Measurements from ENCODE around the gene ENKUR.
"Not testable (repeated sequence)": the region's sequence is repeated elsewhere in the genome, so short reads cannot be mapped to it uniquely, and the experiment has no call there.

ENKUR gene

DNA sequence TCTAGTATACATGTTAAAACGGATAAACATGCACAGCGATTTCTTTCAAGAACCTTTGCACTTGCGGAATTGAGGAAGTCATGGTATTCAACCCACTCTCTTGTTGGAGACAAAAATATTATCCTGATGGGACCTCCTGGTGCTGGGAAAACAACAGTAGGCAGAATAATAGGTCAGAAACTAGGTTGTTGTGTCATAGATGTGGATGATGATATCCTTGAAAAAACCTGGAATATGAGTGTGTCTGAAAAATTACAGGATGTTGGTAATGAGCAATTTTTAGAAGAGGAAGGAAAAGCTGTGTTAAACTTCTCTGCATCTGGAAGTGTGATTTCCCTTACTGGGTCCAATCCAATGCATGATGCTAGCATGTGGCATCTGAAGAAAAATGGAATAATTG, 7.3 kb upstream of the ENKUR start:
- DNase-seq (ENCODE audit: low read depth in 2 of 2) = no peak

DNA sequence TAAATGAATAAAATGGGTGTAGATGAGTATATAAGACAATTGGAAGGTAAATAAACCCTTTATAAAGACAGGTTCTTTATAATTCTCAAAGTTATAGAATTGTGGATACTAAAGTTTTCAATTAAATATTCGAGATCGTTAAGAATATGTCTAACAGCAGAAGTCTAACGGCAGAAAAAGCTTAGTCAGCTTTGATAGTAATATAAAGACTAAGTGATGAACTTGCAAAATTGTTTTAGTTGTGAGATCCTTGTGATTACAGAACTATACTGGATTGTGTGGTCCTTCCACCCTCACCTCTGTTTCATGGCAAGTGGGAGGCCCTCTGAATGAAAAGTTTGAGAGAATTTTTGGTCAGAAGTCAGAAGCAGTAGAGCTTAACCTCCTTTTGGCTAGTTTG, 2.7 kb upstream of the ENKUR start:
- DNase-seq (ENCODE audit: low read depth in 2 of 2) = no peak

DNA sequence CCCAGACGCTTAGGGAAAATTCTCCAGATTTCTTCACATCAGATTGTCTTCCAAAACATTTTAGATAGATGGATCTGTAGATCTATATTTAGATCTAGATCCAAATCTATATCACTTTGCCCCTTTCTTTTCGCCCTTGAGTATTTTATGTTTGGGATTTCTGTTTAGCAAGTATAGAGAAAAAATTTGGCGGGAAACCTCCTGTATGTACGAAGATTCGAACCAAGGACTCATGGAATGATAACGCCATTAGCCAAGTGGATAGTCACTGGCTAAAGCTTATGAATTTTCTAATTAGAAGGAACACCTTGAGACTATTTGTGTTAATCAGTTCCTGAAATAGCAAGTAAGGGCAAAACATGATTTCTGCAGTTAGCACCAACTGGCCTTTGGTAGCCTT, 1.7 kb upstream of the ENKUR start:
- no peak for DNase-seq (ENCODE audit: low read depth in 2 of 2)

DNA sequence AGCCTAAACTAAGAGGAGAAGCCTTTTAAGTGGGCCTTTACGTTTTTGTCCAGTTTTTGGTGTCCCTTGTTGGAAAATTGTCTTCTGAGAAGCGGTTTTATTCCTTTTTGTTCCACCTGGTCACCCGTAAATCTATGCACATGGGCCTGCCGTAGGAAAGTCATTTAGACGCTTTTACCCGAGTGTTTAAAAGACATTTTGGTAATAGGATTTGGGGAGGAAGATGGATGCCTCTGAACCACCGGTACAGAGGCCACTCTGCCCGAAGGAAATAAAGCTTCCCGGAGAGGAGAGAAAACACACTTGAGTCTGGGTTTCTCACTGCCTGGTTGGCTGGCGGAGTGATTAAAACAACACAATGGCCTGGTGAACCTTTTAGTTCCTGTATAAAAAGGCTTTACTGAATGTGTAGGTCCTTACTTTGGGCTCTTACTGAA, 1.2 kb upstream of the ENKUR start:
- peak in 1 of 2 donors; percentile 1 for DNase-seq (ENCODE audit: low read depth in 2 of 2)

DNA sequence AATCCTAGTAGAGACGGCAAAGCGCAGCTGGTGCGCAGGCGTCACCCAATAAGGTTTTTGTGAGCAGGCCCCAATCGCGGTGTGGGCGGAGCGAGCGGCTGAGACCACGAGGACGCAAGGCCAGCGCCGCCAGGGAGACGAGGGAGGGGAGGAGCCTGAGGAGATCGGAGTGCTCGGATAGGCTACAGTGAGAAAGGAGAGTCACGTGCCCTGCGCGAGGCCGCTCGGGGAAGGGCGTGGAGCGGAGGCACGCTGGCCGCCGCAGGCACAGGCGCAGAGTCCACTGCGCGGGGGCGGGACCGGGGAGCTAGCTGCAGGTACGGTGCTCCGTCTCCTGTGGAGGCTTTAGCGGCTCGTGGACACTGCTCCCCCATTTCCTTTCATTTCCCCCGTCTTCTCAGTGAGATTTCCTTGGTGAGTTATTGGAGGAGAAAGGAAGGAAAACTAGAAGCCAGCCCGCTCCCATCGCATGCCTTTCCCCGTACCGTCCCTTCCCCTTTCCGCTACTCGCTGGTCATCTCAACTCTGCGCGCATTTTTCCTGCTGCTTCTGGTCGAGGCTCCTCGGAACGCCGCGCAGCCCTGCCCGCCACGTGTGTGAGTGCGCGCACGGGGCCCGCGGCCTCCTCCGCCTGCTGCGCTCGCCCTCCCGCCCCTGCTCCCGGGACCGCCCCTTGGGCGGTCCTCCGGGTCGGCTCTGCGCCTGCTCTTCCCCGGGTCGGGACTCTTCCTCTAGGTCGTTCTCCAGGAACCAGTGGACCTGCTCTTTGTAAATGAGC, 607 bp upstream of the ENKUR start, which contains the start of gene THNSL1:
TSS of gene THNSL1 (plus strand) at position 237 of the 778 bp plus-strand sequence. CDS start 6,612 bp downstream, outside the sequence.
- DNase-seq (ENCODE audit: low read depth in 2 of 2) = peak; percentile 91 to 97

DNA sequence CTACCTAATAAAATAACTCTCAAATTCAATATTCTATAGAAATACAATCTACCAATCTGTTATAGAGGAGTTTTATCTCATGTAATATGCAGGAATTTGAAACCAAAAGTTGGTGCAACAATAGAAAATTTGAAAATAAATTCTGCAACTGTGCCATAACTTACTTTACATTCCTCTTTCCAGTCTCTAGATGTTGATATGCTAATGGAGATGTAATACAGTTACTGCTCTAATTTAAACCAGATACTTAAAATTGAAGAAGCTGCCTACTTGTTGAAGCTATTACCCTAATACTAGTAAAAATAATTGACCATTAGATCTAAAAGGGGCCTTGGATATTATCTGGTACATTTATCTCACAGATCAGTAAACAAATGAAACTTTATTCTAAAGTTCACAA, 1.4 kb downstream of the ENKUR start:
- no peak for DNase-seq (ENCODE audit: low read depth in 2 of 2)

DNA sequence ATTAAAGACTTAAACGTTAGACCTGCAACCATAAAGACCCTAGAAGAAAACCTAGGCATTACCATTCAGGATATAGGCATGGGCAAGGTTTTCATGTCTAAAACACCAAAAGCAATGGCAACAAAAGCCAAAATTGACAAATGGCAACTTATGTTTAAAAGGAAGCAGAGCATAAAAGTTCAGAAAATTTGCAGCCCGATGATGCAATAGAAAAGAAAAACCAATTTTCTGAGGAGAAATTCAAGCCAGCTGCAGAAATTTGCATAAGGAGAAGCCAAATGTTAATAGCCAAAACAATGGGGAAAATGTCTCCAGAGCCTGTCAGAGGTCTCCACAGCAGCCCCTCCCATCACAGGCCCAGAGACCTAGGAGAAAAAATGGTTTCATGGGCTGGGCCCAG, 4.4 kb downstream of the ENKUR start:
- not testable (repeated sequence) for DNase-seq (ENCODE audit: low read depth in 2 of 2)

DNA sequence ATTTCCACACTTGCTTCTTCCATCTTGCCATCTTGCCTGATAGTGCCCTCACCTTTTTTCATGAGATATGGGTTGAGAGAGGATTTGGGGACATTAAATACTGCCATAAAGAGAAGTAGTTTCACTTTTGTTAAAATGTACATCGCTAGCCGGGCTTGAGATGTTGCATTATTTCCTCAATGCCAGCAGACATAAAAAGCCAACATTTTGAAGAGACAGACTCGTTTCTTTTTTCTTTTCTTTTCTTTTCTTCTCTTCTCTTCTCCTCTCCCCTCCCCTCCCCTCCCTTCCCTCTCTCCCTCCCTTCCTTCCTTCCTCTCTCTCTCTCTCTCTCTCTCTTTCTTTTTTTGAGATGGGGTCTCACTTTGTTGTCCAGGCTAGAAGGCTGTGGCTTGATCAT, 17.9 kb downstream of the ENKUR start:
- no peak for DNase-seq (ENCODE audit: low read depth in 2 of 2)

DNA sequence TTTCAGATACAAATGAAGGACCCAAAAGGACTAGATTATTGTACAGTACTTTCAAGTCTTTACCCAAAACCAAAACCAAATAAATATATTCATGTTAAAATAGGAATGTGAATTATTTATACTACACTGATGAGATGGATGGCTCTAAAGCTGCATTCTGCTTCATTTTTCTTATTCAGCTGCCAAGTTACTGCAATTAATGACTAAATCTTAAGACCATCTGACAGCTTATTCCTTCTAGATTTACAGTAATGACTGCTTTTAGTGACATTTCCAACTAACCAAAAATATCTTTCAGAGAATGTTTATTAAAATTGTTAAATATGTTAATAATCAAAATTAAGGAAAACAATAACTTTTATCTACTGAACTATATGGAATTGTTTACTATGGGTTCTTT, 20.9 kb downstream of the ENKUR start:
- DNase-seq (ENCODE audit: low read depth in 2 of 2) = no peak

DNA sequence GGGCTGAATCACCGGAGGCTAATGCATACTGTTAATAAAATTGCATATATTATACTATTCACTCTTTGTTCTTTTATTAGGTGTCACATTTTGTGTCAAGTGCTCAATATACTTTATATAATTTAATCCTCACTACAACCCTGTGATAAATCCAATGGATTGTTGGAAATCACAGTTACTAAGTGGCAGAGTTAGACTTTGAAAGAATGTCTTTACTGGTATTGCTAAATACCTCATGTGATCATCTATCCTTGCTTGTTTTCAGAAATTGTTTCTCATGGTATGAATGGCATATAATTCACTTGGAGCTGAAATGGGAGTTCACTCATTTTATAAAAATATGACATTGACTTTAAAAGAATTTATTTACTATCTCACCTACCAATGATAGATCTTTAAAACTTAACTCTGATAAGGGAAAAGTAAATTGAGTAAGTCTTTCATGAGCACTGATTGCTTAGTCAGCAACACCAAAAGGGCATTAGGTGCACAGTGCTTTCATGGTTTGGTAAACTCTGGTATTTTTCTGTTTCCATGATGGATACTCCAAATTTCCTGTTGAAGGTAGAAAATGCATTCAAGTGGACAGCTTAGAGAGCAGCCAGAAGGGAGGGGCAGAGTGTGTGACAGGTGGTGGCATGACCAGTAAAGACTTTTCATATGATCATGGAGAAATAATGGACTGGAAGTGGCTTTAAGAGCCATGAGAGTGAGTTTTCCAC, 22.6 kb downstream of the ENKUR start:
- no peak for DNase-seq (ENCODE audit: low read depth in 2 of 2)

DNA sequence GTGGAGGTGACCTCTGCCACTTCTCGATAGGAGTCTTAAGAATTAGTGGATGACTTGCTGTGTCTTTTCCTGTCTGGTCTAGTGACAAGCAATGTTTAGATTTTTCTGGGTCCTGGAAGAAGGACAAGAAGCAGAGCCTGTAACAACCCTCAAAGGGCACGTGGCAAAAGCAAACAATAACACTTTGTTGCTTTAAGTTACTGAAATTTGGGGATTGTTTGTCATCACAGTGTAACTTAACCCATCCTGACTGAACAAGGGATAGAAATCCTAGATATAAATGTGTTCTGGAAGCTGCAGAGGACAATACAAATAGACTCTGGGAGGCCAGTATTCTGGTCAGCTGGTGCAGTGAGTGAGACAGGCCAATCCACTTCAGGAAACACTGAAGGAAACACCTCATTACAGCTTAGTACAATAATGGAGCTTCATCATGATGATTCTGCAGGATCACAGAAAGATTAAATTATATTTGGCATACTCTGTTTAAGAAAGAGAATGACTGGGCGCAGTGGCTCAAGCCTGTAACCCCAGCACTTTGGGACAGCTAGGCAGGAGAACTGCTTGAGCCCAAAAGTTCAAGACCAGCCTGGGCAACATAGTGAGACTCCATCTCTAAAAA, 23.3 kb downstream of the ENKUR start:
- DNase-seq (ENCODE audit: low read depth in 2 of 2) = no peak

DNA sequence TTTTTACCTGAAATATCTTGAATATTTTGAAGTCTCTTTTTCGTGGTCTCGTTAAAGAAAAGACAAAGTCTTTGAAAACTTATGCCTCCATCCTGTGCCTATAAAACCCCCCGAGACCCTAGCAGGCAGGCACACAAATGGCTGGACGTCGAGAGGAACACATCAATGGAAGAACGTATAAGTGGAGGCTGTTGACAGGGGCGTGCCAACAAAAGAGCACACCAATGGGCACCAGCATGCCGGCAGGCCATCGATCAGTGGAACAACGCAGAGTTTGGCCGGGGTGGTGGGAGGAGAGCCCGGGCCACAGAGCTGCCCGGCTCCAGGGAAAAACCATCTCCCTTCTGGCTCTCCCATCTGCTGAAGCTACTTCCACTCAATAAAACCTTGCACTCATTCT, 24.7 kb downstream of the ENKUR start:
- DNase-seq (ENCODE audit: low read depth in 2 of 2) = no peak

DNA sequence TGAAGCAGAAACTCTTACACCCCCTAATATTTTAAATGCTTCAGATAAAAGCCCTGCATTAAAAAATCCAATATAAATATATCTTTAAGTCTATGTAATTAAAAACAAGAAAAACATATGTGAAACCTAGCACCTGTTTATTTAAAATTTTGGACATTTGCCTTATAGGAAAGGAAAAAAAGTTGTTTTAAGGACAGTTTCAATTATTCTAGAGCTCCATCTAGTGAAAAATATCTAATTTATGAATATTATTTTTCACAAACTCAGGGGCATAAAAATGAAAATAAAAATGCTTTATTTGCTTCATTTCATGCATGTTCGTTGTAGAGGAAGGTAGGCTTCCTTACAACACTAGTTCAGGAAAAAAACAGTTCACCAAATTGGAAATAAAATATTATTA, 26.1 kb downstream of the ENKUR start:
- no peak for DNase-seq (ENCODE audit: low read depth in 2 of 2)

DNA sequence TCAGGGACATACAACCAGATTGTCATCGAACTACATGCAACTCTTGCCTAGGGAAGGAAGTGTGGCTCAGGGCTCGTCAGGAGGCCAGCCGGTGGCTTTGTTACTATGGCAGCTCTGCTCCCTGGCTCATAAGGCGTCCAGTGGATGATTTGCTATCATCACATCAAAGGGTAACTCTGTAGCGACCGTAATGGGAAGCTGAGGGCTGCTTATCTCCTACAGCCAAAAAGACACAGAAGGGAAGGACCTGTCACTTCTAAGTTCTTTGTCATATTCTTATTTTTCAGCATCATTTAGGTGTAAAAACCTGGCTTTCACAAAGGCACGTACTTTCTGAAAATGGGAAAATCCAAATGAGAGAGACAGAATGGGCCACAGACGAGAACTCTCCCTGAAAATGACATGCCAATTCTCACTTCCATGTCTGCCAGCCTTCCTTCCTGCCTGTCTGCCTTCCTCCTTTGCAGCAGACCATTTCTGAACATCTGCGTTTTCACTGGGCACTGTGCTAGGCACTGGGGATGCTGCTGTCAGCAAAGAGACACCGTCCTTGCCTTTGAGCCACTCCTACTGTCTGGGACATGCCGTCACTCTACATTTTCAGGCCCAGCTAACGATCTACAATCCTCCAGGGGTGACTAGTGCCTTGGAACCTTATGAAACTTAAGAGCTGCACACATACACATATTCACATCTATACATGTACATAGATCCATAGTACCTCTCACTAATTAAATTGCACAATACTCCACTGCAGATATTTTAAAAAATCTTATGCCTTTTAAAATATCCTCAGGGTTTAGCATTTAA, 26.9 kb downstream of the ENKUR start:
- DNase-seq (ENCODE audit: low read depth in 2 of 2) = no peak

DNA sequence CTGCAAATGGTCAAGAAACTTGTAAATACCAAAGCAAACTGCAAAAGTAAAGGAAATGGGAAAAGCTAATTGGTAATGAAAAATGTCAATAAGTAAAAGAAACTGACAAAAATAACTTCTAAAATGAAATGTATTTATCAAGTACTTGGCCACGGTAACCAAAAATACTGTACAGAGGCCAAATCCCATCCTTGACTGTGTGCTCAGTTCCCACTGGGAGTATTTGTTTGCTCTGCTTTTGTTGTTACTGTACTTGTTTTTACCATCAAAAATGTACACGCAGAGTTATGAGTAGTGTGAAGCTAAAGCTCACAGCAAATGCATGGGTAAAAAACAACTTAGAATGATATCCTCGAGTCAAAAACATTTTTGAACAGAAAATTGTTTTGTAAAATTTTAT, 31.1 kb downstream of the ENKUR start:
- no peak for DNase-seq (ENCODE audit: low read depth in 2 of 2)

DNA sequence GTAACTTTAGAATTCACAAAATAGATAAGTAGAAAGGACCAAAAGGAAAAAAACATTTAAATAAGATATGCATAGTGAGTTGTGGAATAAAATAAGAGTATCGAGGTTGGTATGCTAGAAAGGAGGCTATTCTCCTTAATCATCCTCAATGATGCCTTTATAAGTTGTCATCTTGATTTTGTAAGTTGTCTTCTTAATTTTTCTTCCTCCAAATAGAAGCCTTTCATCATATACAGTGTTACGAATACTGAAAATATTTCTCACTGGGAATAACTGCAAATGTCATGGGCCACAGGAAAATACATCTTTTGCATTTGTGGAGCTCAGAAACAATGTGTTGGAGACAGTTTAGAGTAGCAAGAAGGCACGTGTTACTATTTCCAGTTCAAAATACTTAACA, 32.0 kb downstream of the ENKUR start:
- no peak for DNase-seq (ENCODE audit: low read depth in 2 of 2)

DNA sequence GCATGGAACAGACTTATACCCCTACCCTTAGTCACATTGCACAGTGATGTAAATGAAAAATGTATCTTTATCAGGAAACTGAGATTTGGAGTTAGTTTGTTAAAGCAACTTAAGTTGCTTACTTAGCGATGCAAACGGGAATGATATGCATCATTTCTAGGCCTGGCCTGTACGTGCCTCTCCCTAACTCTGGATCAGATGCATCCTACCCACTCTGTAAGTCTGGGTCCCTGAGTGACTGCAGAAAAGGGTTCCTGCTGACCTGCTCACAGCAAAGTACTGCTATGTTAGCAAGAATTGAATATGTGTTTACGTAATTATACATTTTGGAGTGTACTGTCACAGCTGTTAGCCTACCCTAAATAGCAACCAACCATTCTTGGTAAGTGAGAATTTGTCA, 32.8 kb downstream of the ENKUR start:
- DNase-seq (ENCODE audit: low read depth in 2 of 2) = no peak

DNA sequence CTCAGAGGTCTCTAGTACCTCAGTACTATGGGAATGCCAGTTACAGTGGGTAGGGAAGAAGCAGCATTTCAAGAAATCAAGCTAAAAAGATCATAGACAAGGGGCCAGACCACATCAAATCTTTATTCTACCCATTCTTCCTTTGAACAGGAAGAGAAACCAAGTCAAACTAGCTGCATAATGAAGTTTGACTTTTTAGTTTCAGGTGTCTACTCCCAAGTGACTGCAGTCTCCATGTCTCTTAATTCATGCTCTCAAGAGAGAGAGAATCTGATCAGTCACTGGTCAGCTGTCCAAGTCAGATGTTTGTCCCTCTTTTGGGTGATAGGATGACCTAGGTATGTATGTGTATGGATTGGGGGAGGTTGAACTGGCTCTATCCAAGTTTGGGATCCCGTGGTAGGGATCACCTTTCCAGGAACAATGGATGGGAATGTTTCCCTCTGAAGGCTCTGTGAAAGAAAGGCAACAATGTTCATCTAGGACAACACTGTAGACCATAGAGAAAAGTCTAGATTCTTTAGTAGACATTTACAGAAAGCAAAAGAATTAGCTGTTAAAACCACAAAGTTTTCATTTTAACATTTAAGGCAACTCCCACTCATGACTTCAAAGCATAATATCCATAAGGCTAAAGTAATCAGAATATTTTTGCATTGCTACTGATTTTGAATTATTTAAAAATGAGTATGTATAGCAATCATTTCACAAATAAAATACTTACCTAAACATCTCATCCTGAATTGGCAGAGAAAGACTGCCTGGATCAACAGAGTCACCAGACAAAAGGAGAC, 33.4 kb downstream of the ENKUR start:
- DNase-seq (ENCODE audit: low read depth in 2 of 2) = no peak

DNA sequence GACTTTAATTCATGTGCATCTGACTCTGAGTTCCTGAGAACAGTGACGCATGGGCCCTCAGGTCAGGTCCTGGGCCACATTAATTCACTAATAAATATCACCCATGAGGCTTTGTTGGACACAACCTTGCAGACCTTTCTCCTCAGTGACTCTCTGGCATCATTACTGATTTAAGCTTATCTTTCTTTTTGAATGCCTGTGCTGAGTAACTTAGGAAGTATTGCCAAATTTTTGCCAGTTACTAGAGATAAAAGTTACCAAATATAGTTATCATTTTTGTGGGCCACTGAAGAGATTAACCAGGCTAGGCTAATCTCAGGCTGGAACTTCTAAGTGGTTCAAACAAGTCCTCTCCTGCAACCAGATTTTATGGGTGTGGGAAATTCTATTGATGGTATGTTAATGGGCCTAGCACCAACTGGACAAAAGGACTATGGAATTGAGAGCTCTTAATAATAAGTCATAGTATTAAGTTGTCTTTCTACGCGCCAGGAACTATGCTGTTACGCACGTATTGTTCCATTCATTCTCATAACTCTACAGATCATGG, 34.7 kb downstream of the ENKUR start:
- DNase-seq (ENCODE audit: low read depth in 2 of 2) = no peak

DNA sequence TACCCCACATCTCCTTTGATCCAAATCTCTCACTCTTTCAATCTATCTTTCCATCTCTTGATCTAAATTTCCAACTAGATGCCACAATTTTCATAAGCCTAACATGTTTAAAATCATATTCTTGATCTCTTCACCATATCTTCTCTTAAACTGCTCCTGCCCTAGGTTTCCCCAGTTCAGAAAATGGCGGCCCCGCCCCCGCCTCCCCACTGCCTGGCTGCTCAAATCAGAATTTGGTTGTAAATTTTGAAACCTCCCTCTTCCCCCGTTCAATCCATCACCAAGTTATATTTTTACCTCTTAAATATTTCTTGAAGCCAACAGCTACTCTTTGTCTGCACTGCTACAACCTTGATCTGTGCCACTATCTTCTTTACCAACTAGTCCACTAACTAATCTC, 36.3 kb downstream of the ENKUR start:
- DNase-seq (ENCODE audit: low read depth in 2 of 2) = no peak

DNA sequence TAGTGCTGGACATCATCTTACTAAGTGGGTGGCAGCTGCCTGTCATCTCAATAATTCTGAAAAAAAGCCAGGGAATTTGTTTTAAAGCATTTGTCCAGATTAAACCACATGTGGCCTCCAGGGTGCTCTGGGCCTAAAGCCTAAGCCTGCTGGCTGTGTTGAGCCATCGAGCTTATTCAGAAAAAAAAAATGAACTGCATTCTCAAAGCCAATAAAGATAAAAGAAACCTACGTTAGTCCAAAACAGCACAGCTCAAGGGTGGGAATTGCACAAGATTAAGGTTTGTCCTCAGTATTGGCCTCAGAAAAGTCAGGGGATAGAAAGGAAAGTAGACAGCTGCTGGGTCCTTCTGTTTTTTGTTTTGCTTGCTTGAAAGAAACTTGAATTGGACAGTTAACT, 41.0 kb downstream of the ENKUR start:
- DNase-seq (ENCODE audit: low read depth in 2 of 2) = no peak
